T-cell (primary cell): ENCODE results near the gene RTN3. TPM values are rescaled to one million over a fixed set of nuclear protein-coding genes. Genes with fewer than 3 reads are reported as not detected.

ENCODE experiments used
- ATAC-seq, 4 experiments: fragments of 200-7000 bp in 3 of 4; fragments of 150-1000 bp in 1 of 4; cut with Tn5 transposase; replicated peaks in 1 of 4; 1 replicate in 3 of 4; 2 replicates in 1 of 4; pipeline ENCODE4 v1.10.0; 2021; ENCODE audit warnings: moderate library complexity in 3 of 4, mild to moderate bottlenecking in 2 of 4, moderate number of reproducible peaks in 1 of 4
- CTCF ChIA-PET, 2 donors: fragments of 300-600 bp; sonication (Branson Sonifier 250); formaldehyde crosslinking; loops; one replicate each; lab custom pipeline; 2022; ENCODE audit warnings: antibody characterized with exemption in 2 of 2; lab: Charles Lee
- POLR2A ChIA-PET, 2 donors: fragments of 300-600 bp; sonication (Branson Sonifier 250); formaldehyde crosslinking; loops; one replicate each; lab custom pipeline; 2022; ENCODE audit warnings: antibody characterized with exemption in 2 of 2; lab: Charles Lee
- DNase-seq, 35 experiments: peaks; one replicate each; pipeline versions ENCODE4 v3.0.0 to v3.0.0-alpha.2; 2013 to 2023
- H3K27ac ChIP-seq: one replicate; pipeline ENCODE4 v1.5.1; 2013; ENCODE audit warnings: low read length
- H3K27me3 ChIP-seq, 2 experiments: replicated peaks in 1 of 2; 1 replicate in 1 of 2; 2 replicates in 1 of 2; pipeline versions ENCODE4 v1.6.1 to v1.7.0; 2013; ENCODE audit warnings: low read length in 1 of 2, mixed read lengths in 1 of 2; ENCODE audit not compliant: control insufficient read depth in 2 of 2, insufficient read depth in 2 of 2; ENCODE audit errors: extremely low read depth in 1 of 2
- H3K36me3 ChIP-seq, 2 donors: 1 replicate in 1 of 2; 2 replicates in 1 of 2; pipeline versions ENCODE4 v1.6.1 to v1.7.0; 2013; ENCODE audit warnings: low read length in 1 of 2; ENCODE audit not compliant: control insufficient read depth in 2 of 2, insufficient read depth in 1 of 2; ENCODE audit errors: extremely low read depth in 1 of 2
- H3K4me1 ChIP-seq, 2 experiments: 1 replicate in 1 of 2; 2 replicates in 1 of 2; pipeline versions ENCODE4 v1.6.1 to v1.7.0; 2013; ENCODE audit warnings: low read length in 2 of 2, mixed read lengths in 1 of 2; ENCODE audit not compliant: insufficient read depth in 2 of 2, control insufficient read depth in 1 of 2; ENCODE audit errors: extremely low read depth in 1 of 2
- H3K4me3 ChIP-seq, 2 donors: 1 replicate in 1 of 2; 2 replicates in 1 of 2; pipeline versions ENCODE4 v1.5.1 to v1.7.0; 2013; ENCODE audit warnings: mild to moderate bottlenecking in 2 of 2, low read length in 1 of 2, moderate library complexity in 1 of 2; ENCODE audit not compliant: control insufficient read depth in 1 of 2; ENCODE audit errors: extremely low read depth in 1 of 2
- H3K9me3 ChIP-seq: 2 replicates; pipeline ENCODE4 v1.7.0; 2013
- H3K27ac Mint-ChIP-seq, 2 donors: one replicate each; pipeline ENCODE4 v1.8.0; 2020 to 2021; ENCODE audit warnings: mild to moderate bottlenecking in 2 of 2, mixed read lengths in 2 of 2
- H3K27me3 Mint-ChIP-seq, 2 donors: one replicate each; pipeline ENCODE4 v1.8.0; 2021 to 2022; ENCODE audit warnings: mixed read lengths in 2 of 2
- H3K36me3 Mint-ChIP-seq: one replicate; pipeline ENCODE4 v1.8.0; 2021; ENCODE audit warnings: mixed read lengths
- H3K4me1 Mint-ChIP-seq, 3 donors: one replicate each; pipeline ENCODE4 v1.8.0; 2020 to 2022; ENCODE audit warnings: mixed read lengths in 3 of 3, mild to moderate bottlenecking in 1 of 3
- H3K4me3 Mint-ChIP-seq, 3 donors: one replicate each; pipeline ENCODE4 v1.8.0; 2020 to 2022; ENCODE audit warnings: mild to moderate bottlenecking in 3 of 3, mixed read lengths in 3 of 3, moderate library complexity in 3 of 3
- H3K9me3 Mint-ChIP-seq, 3 donors: one replicate each; pipeline ENCODE4 v1.8.0; 2020 to 2022; ENCODE audit warnings: mixed read lengths in 3 of 3
- WGBS: methylation state at CpG from one replicate; pipeline ENCODE4 v1.1.5; 2013; ENCODE audit warnings: missing lambda C conversion rate; ENCODE audit not compliant: insufficient coverage; 5-methylcytosine and 5-hydroxymethylcytosine counted together
- total RNA-seq, 35 experiments: library from RNA in 6 of 35; stranded (reverse) in 6 of 35; fragments of 120-200 nt in 1 of 35; gene quantifications; one replicate each; pipeline versions ENCODE4 v1.2.1 to v1.2.4 and lab custom pipeline; 2013 to 2026

The RTN3 gene
- total RNA-seq, 5 donors from 2014 or later (not counting 1 experiment from before 2014, with no cell fraction given) = 25.0 to 39.7 (median 34.9) TPM

DNA sequence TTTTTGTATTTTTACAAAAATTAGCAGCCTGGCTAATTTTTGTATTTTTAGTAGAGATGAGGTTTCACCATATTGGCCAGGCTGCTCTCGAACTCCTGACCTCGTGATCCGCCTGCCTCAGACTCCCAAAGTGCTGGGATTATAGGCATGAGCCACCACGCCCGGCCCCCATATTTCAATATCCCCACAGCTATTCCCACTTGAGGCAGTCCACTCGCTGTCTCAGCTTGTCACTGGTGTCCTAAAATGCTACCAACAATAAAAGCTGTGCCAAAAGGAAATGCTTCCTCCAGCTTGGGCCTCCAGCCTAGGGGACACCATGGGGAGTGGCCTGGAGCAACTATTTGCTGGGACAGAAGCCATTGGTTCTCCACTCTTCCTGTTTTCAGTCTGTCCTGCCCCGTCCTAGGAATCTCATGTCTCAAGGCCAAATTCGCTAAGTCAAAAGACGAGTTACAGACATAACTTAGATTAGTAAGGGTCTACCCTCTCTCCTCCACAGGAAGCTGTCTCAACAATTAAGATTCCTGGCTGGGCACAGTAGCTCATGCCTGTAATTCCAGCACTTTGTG is 124.6 kb downstream of the RTN3 start:
- no peak for DNase-seq
- no peaks in the 10 kb centered on the region for H3K36me3 ChIP-seq
- H3K27me3 ChIP-seq = peaks cover 0 to 3% of the 10 kb centered on the region in 2 experiments
- Mint-ChIP-seq H3K9me3 (no peaks in the 10 kb centered on the region), H3K27me3 (no peaks in the 10 kb centered on the region), H3K4me1 (no peaks in the 10 kb centered on the region), H3K4me3 (no peak overlapping the region), H3K36me3 (no peaks in the 10 kb centered on the region), H3K27ac (no peak overlapping the region)
- H3K4me1 ChIP-seq = no peaks in the 10 kb centered on the region
- POLR2A ChIA-PET = no interaction called here
- no peak overlapping the region for H3K27ac ChIP-seq
- CTCF ChIA-PET = interaction anchor here in 1 of 2 donors (0.5 kb wide), 1 partner anchor 22 kb away, joined by 4 read pairs; no protein-coding TSS in a partner anchor
- no peak for ATAC-seq
- H3K9me3 ChIP-seq = no peaks in the 10 kb centered on the region
- WGBS = 98% methylated on average over 3 of the region's 9 CpGs
- H3K4me3 ChIP-seq = no peak overlapping the region

Other genes with a start within 250 kb of the RTN3 start
- gene PLAAT5, start 190.3 kb upstream of the RTN3 start, total RNA-seq = under 1 TPM in 3 of 5 donors, not detected in 2; 0.16 to 0.32 (median 0.23) TPM
- gene LGALS12, start 175.4 kb upstream of the RTN3 start, total RNA-seq = not detected
- 100 to 1,000 TPM in 4 of 5 donors, 10 to 100 TPM in 1; 90.2 to 144 (median 126) TPM for gene PLAAT4, start 144.7 kb upstream of the RTN3 start, total RNA-seq
- gene PLAAT2, start 118.1 kb upstream of the RTN3 start, total RNA-seq = under 1 TPM in 2 of 5 donors, not detected in 3; 0.51 to 0.53 TPM
- gene PLAAT3, start 67.1 kb upstream of the RTN3 start, total RNA-seq = 1 to 10 TPM; 3.7 to 10.0 (median 6.0) TPM
- 10 to 100 TPM; 27.4 to 43.7 (median 37.6) TPM for gene ATL3, start 10.1 kb upstream of the RTN3 start, total RNA-seq
- gene ZFTA, start 87.3 kb downstream of the RTN3 start, total RNA-seq = 1 to 10 TPM; 2.8 to 8.3 (median 4.0) TPM
- 10 to 100 TPM in 3 of 5 donors, 1 to 10 TPM in 2; 8.1 to 16.1 (median 15.3) TPM for gene SPINDOC, start 132.0 kb downstream of the RTN3 start, total RNA-seq
- 10 to 100 TPM; 57.4 to 67.2 (median 64.0) TPM for gene MARK2, start 157.6 kb downstream of the RTN3 start, total RNA-seq
- under 1 TPM in 3 of 5 donors, not detected in 2; 0.09 to 0.26 (median 0.10) TPM for gene RCOR2, start 235.7 kb downstream of the RTN3 start, total RNA-seq